ENCODE measurements around the gene TADA3. TPM values are rescaled to one million over a fixed set of nuclear protein-coding genes. Genes with fewer than 3 reads are reported as not detected.

The TADA3 gene
- total and polyA plus RNA-seq, 2 donors (not counting 1 experiment from before 2014, with no cell fraction given): 51.2 to 87.9 TPM

- H3K9me3 ChIP-seq (ENCODE audit: control insufficient read depth, insufficient read depth, low read depth, low read length): no peaks in the 10 kb centered on the region
- no peak overlapping the region for H3K4me3 ChIP-seq (replicated peaks in 1 of 4; ENCODE audit: control extremely low read depth in 1 of 4, insufficient read depth in 1 of 4, low read depth in 3 of 4, low read length in 4 of 4)
- no peak overlapping the region for H3K4me2 ChIP-seq (ENCODE audit: extremely low read depth, insufficient read depth, low read length)
- peaks cover 24% of the 10 kb centered on the region for H3K36me3 ChIP-seq (ENCODE audit: control insufficient read depth, insufficient read depth, low read length)
- H3K79me2 ChIP-seq (ENCODE audit: control insufficient read depth, insufficient read depth, low read length): no peaks in the 10 kb centered on the region
- H4K20me1 ChIP-seq (ENCODE audit: control insufficient read depth, extremely low read depth, insufficient read depth, low read length): no peaks in the 10 kb centered on the region
- H2AFZ ChIP-seq (ENCODE audit: low read length): no peak overlapping the region
- H3K27me3 ChIP-seq (ENCODE audit: control insufficient read depth, insufficient read depth, low read length): no peaks in the 10 kb centered on the region
- no peak overlapping the region for H3K9ac ChIP-seq (ENCODE audit: insufficient read depth, low read length)
- H3K27ac ChIP-seq (ENCODE audit: insufficient read depth, low read length): no peak overlapping the region
- no peak for TF ChIP-seq CTCF (conservative IDR thresholded peaks at IDR 0.05 in 1 of 2, IDR thresholded peaks at IDR 0.05 in 1 of 2; ENCODE audit: low read depth in 1 of 2, low read length in 2 of 2)
- TF ChIP-seq EZH2 (IDR thresholded peaks at IDR 0.05; ENCODE audit: low read length, missing control alignments): no peak
- H3K4me1 ChIP-seq (ENCODE audit: control insufficient read depth, extremely low read depth, insufficient read depth, low read length): no peaks in the 10 kb centered on the region
- DNase-seq (ENCODE audit: low read depth in 2 of 2): no peak
Observed at GRCh38 chr3:9783954-9784353, 8.3 kb downstream of the TADA3 start.

- Histone ChIP-seq H3K9ac (ENCODE audit: insufficient read depth, low read length) (no peak overlapping the region), H3K9me3 (ENCODE audit: control insufficient read depth, insufficient read depth, low read depth, low read length) (no peaks in the 10 kb centered on the region), H3K27ac (ENCODE audit: insufficient read depth, low read length) (no peak overlapping the region), H2AFZ (ENCODE audit: low read length) (no peak overlapping the region), H3K4me2 (ENCODE audit: extremely low read depth, insufficient read depth, low read length) (no peak overlapping the region), H3K36me3 (ENCODE audit: control insufficient read depth, insufficient read depth, low read length) (peaks cover 22% of the 10 kb centered on the region), H3K4me1 (ENCODE audit: control insufficient read depth, extremely low read depth, insufficient read depth, low read length) (peaks cover 2% of the 10 kb centered on the region), H3K4me3 (replicated peaks in 1 of 4; ENCODE audit: control extremely low read depth in 1 of 4, insufficient read depth in 1 of 4, low read depth in 3 of 4, low read length in 4 of 4) (no peak overlapping the region), H3K27me3 (ENCODE audit: control insufficient read depth, insufficient read depth, low read length) (no peaks in the 10 kb centered on the region), H4K20me1 (ENCODE audit: control insufficient read depth, extremely low read depth, insufficient read depth, low read length) (no peaks in the 10 kb centered on the region), H3K79me2 (ENCODE audit: control insufficient read depth, insufficient read depth, low read length) (no peaks in the 10 kb centered on the region)
- TF ChIP-seq EZH2 (IDR thresholded peaks at IDR 0.05; ENCODE audit: low read length, missing control alignments): no peak
- no peak for TF ChIP-seq CTCF (conservative IDR thresholded peaks at IDR 0.05 in 1 of 2, IDR thresholded peaks at IDR 0.05 in 1 of 2; ENCODE audit: low read depth in 1 of 2, low read length in 2 of 2)
- no peak for DNase-seq (ENCODE audit: low read depth in 2 of 2)
Observed at GRCh38 chr3:9782770-9783169, 9.5 kb downstream of the TADA3 start.

- Histone ChIP-seq H3K4me3 (replicated peaks in 1 of 4; ENCODE audit: control extremely low read depth in 1 of 4, insufficient read depth in 1 of 4, low read depth in 3 of 4, low read length in 4 of 4) (no peak overlapping the region), H3K4me2 (ENCODE audit: extremely low read depth, insufficient read depth, low read length) (no peak overlapping the region), H3K27ac (ENCODE audit: insufficient read depth, low read length) (no peak overlapping the region), H3K9me3 (ENCODE audit: control insufficient read depth, insufficient read depth, low read depth, low read length) (no peaks in the 10 kb centered on the region), H3K36me3 (ENCODE audit: control insufficient read depth, insufficient read depth, low read length) (peaks cover 16% of the 10 kb centered on the region), H4K20me1 (ENCODE audit: control insufficient read depth, extremely low read depth, insufficient read depth, low read length) (no peaks in the 10 kb centered on the region), H2AFZ (ENCODE audit: low read length) (no peak overlapping the region), H3K4me1 (ENCODE audit: control insufficient read depth, extremely low read depth, insufficient read depth, low read length) (peaks cover 2% of the 10 kb centered on the region), H3K9ac (ENCODE audit: insufficient read depth, low read length) (no peak overlapping the region), H3K79me2 (ENCODE audit: control insufficient read depth, insufficient read depth, low read length) (no peaks in the 10 kb centered on the region), H3K27me3 (ENCODE audit: control insufficient read depth, insufficient read depth, low read length) (no peaks in the 10 kb centered on the region)
- no peak for DNase-seq (ENCODE audit: low read depth in 2 of 2)
- TF ChIP-seq CTCF (conservative IDR thresholded peaks at IDR 0.05 in 1 of 2, IDR thresholded peaks at IDR 0.05 in 1 of 2; ENCODE audit: low read depth in 1 of 2, low read length in 2 of 2) (no peak), EZH2 (IDR thresholded peaks at IDR 0.05; ENCODE audit: low read length, missing control alignments) (no peak)
Observed at GRCh38 chr3:9781978-9782603, 10.2 kb downstream of the TADA3 start.

Data from fibroblast of lung (primary cell).